ENCODE data around the gene NFIA. TPM values are rescaled to one million over a fixed set of nuclear protein-coding genes. Genes with fewer than 3 reads are reported as not detected.
A peak's percentile ranks its signal among the peaks of the same experiment; 100 is the strongest.

NFIA gene
- total and polyA plus RNA-seq, 5 experiments from 2014 or later = 6.3 to 7.8 (median 7.4) TPM

DNA sequence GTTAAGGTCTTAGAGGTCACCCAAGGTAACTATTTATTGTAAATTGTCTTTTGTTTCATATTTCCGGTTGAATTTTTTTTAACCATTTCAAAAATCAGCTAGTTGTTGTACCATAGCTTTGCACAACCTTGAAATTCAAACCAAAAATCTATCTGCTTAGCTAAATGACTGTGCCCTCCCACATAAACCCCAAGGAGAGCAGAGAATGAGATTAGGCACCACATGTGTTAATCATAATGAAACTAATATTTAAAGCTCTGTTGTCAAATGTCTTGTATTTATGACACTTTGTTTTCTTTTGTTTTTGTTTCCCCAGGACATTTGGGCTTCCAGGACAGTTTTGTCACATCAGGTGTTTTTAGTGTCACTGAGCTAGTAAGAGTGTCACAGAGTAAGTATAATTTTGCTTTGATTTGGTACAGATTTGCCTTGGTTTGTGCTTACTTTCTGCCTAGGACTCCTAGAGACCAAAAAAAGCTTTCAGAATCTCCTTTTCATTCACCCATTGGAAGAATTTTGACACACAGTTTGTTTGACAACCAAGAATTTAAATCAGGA, 249.9 kb downstream of the NFIA start:
- ATAC-seq = no peak
- no peak overlapping the region for H3K4me3 Mint-ChIP-seq
- no peak overlapping the region for H3K27ac Mint-ChIP-seq
- H3K4me1 Mint-ChIP-seq = peaks cover 0 to 3% (median 0%) of the 10 kb centered on the region in 4 donors
- H3K9me3 Mint-ChIP-seq = no peaks in the 10 kb centered on the region
- DNase-seq = no peak
- H3K36me3 Mint-ChIP-seq = peaks cover 0 to 8% (median 2%) of the 10 kb centered on the region in 3 donors
- POLR2A ChIA-PET = no interaction called here
- peaks cover 0 to 2% (median 0%) of the 10 kb centered on the region in 5 donors for H3K27me3 Mint-ChIP-seq

DNA sequence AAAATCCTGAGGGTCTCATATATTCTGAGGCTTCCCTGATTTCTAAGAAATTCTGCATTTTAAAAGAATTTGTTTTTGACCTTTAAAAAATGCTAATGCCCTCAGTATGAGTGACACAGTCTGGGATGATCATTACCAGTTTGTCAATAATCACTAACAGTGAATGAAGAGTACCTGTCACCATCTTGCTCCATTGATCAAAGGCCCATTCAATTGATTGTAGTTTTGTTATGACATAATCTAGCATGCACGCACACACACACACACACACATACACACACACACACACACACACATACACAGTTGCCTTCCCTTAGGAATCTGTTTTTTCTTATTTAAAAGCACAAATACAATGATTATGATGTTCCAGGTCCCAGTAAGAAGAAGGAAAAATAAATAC, 250.4 kb downstream of the NFIA start:
- POLR2A ChIA-PET = no interaction called here
- Mint-ChIP-seq H3K36me3 (peaks cover 0 to 8% (median 2%) of the 10 kb centered on the region in 3 donors), H3K27me3 (peaks cover 0 to 2% (median 0%) of the 10 kb centered on the region in 5 donors), H3K4me1 (peaks cover 0 to 3% (median 0%) of the 10 kb centered on the region in 4 donors), H3K4me3 (no peak overlapping the region), H3K9me3 (no peaks in the 10 kb centered on the region), H3K27ac (no peak overlapping the region)
- DNase-seq (no peak), ATAC-seq (no peak)

- Mint-ChIP-seq H3K4me3 (no peak overlapping the region), H3K4me1 (no peaks in the 10 kb centered on the region), H3K36me3 (peaks cover 0 to 8% (median 0%) of the 10 kb centered on the region in 3 donors), H3K27ac (peak overlapping the region in 1 of 10 donors; percentile 39), H3K9me3 (no peaks in the 10 kb centered on the region), H3K27me3 (peaks cover 0 to 1% (median 0%) of the 10 kb centered on the region in 5 donors)
- no peak for DNase-seq
- POLR2A ChIA-PET = no interaction called here
- no peak for ATAC-seq
Observed at GRCh38 chr1:61334718-61335589, 252.6 kb downstream of the NFIA start.

DNA sequence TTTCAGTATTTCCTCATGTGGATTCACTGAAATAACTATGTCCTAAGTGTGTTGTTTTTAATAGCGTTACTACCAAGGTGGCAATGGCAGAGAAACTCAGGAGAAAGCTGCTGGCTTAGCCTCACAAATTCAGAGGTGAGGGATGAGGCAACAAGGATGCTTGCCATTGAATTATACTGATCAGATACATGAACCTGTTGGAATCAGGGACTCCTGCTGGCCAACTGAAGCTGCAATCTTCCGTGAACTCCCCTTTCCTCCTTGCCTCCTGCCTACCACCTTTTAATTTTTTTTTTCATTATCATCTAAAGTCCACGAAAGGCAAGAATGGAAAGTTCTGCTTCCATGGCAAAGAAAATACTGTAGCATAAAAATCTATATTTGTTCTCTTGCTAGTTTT, 254.7 kb downstream of the NFIA start:
- Mint-ChIP-seq H3K4me3 (no peak overlapping the region), H3K27me3 (no peaks in the 10 kb centered on the region), H3K27ac (no peak overlapping the region), H3K36me3 (peaks cover 0 to 8% (median 2%) of the 10 kb centered on the region in 3 donors), H3K4me1 (no peaks in the 10 kb centered on the region), H3K9me3 (no peaks in the 10 kb centered on the region)
- DNase-seq = no peak
- POLR2A ChIA-PET = no interaction called here
- no peak for ATAC-seq

DNA sequence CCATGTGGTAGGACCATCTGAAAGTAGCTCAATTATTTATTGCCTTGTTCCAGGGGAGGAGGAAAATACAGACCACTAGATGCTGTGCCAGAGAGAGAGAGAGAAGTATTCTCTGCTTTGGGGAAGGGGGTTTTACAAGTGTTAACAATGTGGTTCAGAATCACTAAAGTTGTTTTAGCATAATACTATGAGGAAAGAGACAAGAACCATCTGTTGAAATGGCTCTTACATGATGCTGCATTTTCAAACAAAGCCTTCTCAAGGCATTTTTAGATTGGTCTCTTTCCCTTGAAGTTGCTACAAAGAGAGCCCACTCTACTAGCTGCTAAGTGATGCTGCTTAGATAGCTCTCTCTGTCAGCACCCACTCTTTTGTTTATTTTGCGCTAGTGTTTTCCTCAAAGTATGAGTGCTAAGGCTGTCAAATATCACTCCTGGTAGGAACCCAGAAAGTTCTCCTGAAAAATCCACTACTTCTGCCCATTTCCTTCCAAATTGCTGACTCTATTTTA, 255.1 kb downstream of the NFIA start:
- DNase-seq = no peak
- POLR2A ChIA-PET = no interaction called here
- Mint-ChIP-seq H3K4me1 (no peaks in the 10 kb centered on the region), H3K27me3 (no peaks in the 10 kb centered on the region), H3K4me3 (no peak overlapping the region), H3K27ac (no peak overlapping the region), H3K36me3 (peaks cover 0 to 5% (median 2%) of the 10 kb centered on the region in 3 donors), H3K9me3 (no peaks in the 10 kb centered on the region)
- ATAC-seq = no peak

- POLR2A ChIA-PET = no interaction called here
- H3K4me1 Mint-ChIP-seq = no peaks in the 10 kb centered on the region
- no peak overlapping the region for H3K27ac Mint-ChIP-seq
- H3K36me3 Mint-ChIP-seq = peaks cover 0 to 3% (median 2%) of the 10 kb centered on the region in 3 donors
- no peak overlapping the region for H3K4me3 Mint-ChIP-seq
- ATAC-seq (no peak), DNase-seq (no peak)
- H3K27me3 Mint-ChIP-seq = no peaks in the 10 kb centered on the region
- H3K9me3 Mint-ChIP-seq = no peaks in the 10 kb centered on the region
Observed at GRCh38 chr1:61337981-61338848, 255.9 kb downstream of the NFIA start.

GRCh38 chr1:61338899-61339298, 256.5 kb downstream of the NFIA start:
- DNase-seq (no peak), ATAC-seq (no peak)
- Mint-ChIP-seq H3K4me1 (no peaks in the 10 kb centered on the region), H3K4me3 (no peak overlapping the region), H3K27me3 (no peaks in the 10 kb centered on the region), H3K36me3 (peaks cover 0 to 2% (median 0%) of the 10 kb centered on the region in 3 donors), H3K27ac (no peak overlapping the region), H3K9me3 (no peaks in the 10 kb centered on the region)
- POLR2A ChIA-PET = no interaction called here

DNA sequence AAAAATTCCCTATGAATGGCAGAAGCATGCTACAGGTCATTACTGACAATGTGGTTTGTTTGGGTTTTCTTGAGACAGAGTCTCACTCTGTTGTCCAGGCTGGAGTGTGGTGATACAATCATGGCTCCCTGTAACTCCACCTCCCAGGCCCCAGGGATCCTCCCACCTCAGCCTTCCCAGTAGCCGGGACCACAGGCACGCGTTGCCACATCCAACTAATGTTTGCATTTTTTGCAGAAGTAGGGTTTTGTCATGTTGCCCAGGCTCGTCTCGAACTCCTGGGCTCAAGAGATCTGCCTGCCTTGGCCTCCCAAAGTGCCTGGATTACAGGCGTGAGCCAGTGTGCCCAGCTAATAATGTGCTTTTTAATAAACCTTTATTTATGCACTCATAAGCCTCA, 259.1 kb downstream of the NFIA start:
- Mint-ChIP-seq H3K4me1 (no peaks in the 10 kb centered on the region), H3K9me3 (no peaks in the 10 kb centered on the region), H3K36me3 (peaks cover 0 to 2% (median 0%) of the 10 kb centered on the region in 3 donors), H3K4me3 (no peak overlapping the region), H3K27me3 (no peaks in the 10 kb centered on the region), H3K27ac (no peak overlapping the region)
- POLR2A ChIA-PET = no interaction called here
- no peak for ATAC-seq
- no peak for DNase-seq

- no peak for DNase-seq
- POLR2A ChIA-PET = no interaction called here
- no peaks in the 10 kb centered on the region for H3K9me3 Mint-ChIP-seq
- ATAC-seq = no peak
- H3K4me1 Mint-ChIP-seq = no peaks in the 10 kb centered on the region
- H3K36me3 Mint-ChIP-seq = peaks cover 0 to 10% (median 3%) of the 10 kb centered on the region in 3 donors
- H3K27ac Mint-ChIP-seq = no peak overlapping the region
- no peak overlapping the region for H3K4me3 Mint-ChIP-seq
- no peaks in the 10 kb centered on the region for H3K27me3 Mint-ChIP-seq
Observed at GRCh38 chr1:61343734-61344420, 261.5 kb downstream of the NFIA start.

GRCh38 chr1:61344696-61345095, 262.3 kb downstream of the NFIA start:
- Mint-ChIP-seq H3K9me3 (no peaks in the 10 kb centered on the region), H3K4me1 (no peaks in the 10 kb centered on the region), H3K4me3 (no peak overlapping the region), H3K27me3 (no peaks in the 10 kb centered on the region), H3K36me3 (peaks cover 0 to 10% (median 3%) of the 10 kb centered on the region in 3 donors), H3K27ac (no peak overlapping the region)
- POLR2A ChIA-PET = no interaction called here
- DNase-seq (no peak), ATAC-seq (no peak)

GRCh38 chr1:61348025-61348665, 265.8 kb downstream of the NFIA start:
- POLR2A ChIA-PET = no interaction called here
- no peak for ATAC-seq
- peaks cover 0 to 7% (median 3%) of the 10 kb centered on the region in 4 donors for H3K4me1 Mint-ChIP-seq
- no peak for DNase-seq
- no peaks in the 10 kb centered on the region for H3K27me3 Mint-ChIP-seq
- H3K27ac Mint-ChIP-seq = no peak overlapping the region
- H3K36me3 Mint-ChIP-seq = peaks cover 0 to 8% (median 6%) of the 10 kb centered on the region in 3 donors
- no peaks in the 10 kb centered on the region for H3K9me3 Mint-ChIP-seq
- H3K4me3 Mint-ChIP-seq = no peak overlapping the region

DNA sequence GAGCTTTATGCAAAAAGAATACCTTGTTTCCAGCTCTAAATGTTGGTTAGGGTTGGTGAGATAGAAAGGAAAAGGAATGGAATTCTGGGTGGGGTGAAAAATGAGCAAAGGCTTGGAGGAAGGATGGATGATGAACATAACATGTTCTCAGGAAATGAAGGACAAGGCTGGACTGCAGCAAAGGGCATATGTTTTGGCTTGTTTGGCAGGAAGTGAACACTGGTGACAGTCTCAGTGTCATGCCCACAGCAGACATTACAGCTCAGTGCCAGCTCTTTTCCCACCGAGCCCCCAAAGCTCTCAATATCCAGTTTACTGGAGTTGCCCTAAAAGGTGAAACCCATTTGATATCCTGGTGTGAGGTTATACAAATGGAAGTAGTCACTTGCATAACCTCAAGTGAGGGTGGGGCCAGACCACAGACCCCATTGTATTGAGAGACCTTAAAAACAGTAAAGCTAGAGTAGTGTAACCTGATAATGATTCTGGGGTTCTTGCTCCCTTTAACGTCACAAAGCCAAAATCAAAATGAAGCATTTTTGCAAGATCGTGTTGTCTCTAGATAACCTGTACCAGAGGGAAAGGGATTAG, 270.6 kb downstream of the NFIA start:
- H3K27me3 Mint-ChIP-seq = no peaks in the 10 kb centered on the region

More for the DNA sequence above, 270.6 kb downstream of the NFIA start:
- Mint-ChIP-seq H3K27ac (no peak overlapping the region), H3K36me3 (peaks cover 0 to 11% (median 6%) of the 10 kb centered on the region in 3 donors), H3K4me3 (no peak overlapping the region), H3K4me1 (peaks cover 0 to 7% (median 3%) of the 10 kb centered on the region in 4 donors), H3K9me3 (no peaks in the 10 kb centered on the region)
- no peak for ATAC-seq
- DNase-seq = no peak
- POLR2A ChIA-PET = no interaction called here

All from naive thymus-derived CD8-positive, alpha-beta T cell (primary cell).